Ascending aorta (tissue), 2 donors: ENCODE data around the gene TFF3. TPM values are rescaled to one million over a fixed set of nuclear protein-coding genes. Genes with fewer than 3 reads are reported as not detected.

Source experiments
- DNase-seq, 2 donors: peaks; one replicate each; pipeline ENCODE4 v3.0.0-alpha.2; 2019; ENCODE audit warnings: low spot score in 2 of 2
- H3K27ac ChIP-seq, 2 donors: fragments of 200-600 bp; sonication (generic); one replicate each; pipeline ENCODE4 v1.5.1; 2016 to 2017; ENCODE audit warnings: mild to moderate bottlenecking in 1 of 2
- H3K27me3 ChIP-seq: fragments of 200-600 bp; sonication (generic); one replicate; pipeline ENCODE4 v1.5.1; 2017
- H3K36me3 ChIP-seq, 2 donors: fragments of 200-600 bp; sonication (generic); one replicate each; pipeline ENCODE4 v1.5.1; 2016
- H3K4me1 ChIP-seq, 2 donors: fragments of 200-600 bp; sonication (generic); one replicate each; pipeline ENCODE4 v1.5.1; 2016 to 2017; ENCODE audit warnings: mild to moderate bottlenecking in 1 of 2
- H3K4me3 ChIP-seq, 2 donors: fragments of 200-600 bp; sonication (generic); one replicate each; pipeline ENCODE4 v1.5.1; 2016 to 2017; ENCODE audit warnings: mild to moderate bottlenecking in 1 of 2
- H3K9me3 ChIP-seq, 2 donors: fragments of 200-600 bp; sonication (generic); one replicate each; pipeline ENCODE4 v1.5.1; 2016
- CTCF ChIP-seq, 3 experiments: fragments of 200-600 bp in 2 of 3; fragments of 450-650 bp in 1 of 3; sonication (generic) in 2 of 3; IDR thresholded peaks; one replicate each; pipeline ENCODE4 v1.5.1; 2016 to 2019; ENCODE audit warnings: antibody characterized with exemption in 3 of 3, mild to moderate bottlenecking in 1 of 3, moderate library complexity in 1 of 3
- intact Hi-C: fragments of 100-400 bp; cut with DNase I; formaldehyde crosslinking; loops from one replicate; pipeline ENCODE4 v1.15.1; 2023
- total RNA-seq: library from RNA; depleted of rRNA; stranded (reverse); fragments of >200 nt; gene quantifications from one replicate; pipeline ENCODE4 v1.1.0, GENCODE V29; 2016

TFF3 gene
- not detected for total RNA-seq

DNA sequence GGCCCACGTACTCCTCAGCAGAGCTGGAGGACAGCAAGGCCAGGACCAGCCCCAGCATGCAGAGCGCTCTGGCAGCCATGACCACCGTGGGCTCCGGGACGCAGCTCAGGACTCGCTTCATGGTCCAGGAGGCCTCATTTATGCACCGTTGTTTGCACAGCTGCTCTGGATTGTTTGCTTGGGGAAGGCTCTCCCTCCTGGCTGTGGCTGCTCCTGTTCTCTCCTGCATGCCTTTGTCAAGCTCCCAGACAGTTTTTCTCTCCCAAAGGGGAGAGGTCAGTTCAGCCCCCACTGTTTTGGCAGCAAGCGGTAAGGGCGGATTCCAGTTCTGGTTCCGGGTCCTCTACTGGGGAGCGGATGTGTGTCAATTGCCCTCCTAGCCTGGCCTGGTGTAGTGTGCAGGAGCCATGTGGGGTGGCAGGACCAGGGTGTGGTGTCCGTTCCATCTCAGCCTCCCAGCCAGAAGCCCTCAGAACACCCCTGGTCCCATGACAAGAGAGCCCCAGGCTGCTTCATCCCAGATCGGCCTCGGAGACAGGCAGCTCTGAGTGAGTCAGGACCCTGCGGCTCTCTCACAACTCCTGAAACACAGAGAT lies at the start of gene TFF3:
TSS of gene TFF3 (minus strand) at position 114 of the 596 bp plus-strand sequence. CDS start at position 79, 35 bp downstream.
- no peak for TF ChIP-seq CTCF (IDR thresholded peaks at IDR 0.05)
- Histone ChIP-seq H3K27ac (no peak within 1 kb of the TSS), H3K9me3 (no peaks in the 10 kb centered on the region), H3K27me3 (no peaks in the 10 kb centered on the region), H3K36me3 (no peaks in the 10 kb centered on the region), H3K4me1 (no peaks in the 10 kb centered on the region), H3K4me3 (no peak within 1 kb of the TSS)
- intact Hi-C loops, result no loop called here
- no peak for DNase-seq

- intact Hi-C loops, result no loop called here
- TF ChIP-seq CTCF (IDR thresholded peaks at IDR 0.05), result no peak
- Histone ChIP-seq H3K4me1 (no peaks in the 10 kb centered on the region), H3K9me3 (no peaks in the 10 kb centered on the region), H3K36me3 (no peaks in the 10 kb centered on the region), H3K4me3 (no peak overlapping the region), H3K27me3 (no peaks in the 10 kb centered on the region), H3K27ac (no peak overlapping the region)
- no peak for DNase-seq
Observed at GRCh38 chr21:42364304-42364865, 49.2 kb upstream of the TFF3 start.

- Histone ChIP-seq H3K27me3 (no peaks in the 10 kb centered on the region), H3K4me1 (no peaks in the 10 kb centered on the region), H3K27ac (no peak overlapping the region), H3K36me3 (no peaks in the 10 kb centered on the region), H3K9me3 (no peaks in the 10 kb centered on the region), H3K4me3 (no peak overlapping the region)
- intact Hi-C loops, result no loop called here
- DNase-seq, result no peak
- no peak for TF ChIP-seq CTCF (IDR thresholded peaks at IDR 0.05)
Observed at GRCh38 chr21:42363312-42363711, 48.1 kb upstream of the TFF3 start.

DNA sequence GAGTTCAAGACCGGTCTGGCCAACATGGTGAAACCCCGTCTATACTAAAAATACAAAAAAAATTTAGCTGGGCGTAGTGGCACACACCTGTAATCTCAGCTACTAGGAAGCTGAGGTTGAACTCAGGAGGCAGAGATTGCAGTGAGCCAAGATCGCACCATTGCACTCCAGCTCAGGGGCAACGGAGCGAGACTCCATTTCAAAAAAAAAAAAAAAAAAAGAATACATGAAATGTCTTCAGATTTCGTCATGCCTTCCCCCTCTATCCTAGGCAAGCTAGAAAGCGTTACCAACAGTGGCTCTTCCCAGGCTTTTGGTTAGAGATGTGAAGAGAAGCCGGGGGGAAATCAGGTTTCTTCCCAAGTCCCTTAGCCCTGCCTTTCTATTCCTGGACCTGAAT lies 47.5 kb upstream of the TFF3 start:
- intact Hi-C loops, result no loop called here
- H3K4me3 ChIP-seq, result no peak overlapping the region
- no peaks in the 10 kb centered on the region for H3K36me3 ChIP-seq
- H3K27me3 ChIP-seq, result no peaks in the 10 kb centered on the region
- no peak overlapping the region for H3K27ac ChIP-seq
- H3K4me1 ChIP-seq, result no peaks in the 10 kb centered on the region
- no peaks in the 10 kb centered on the region for H3K9me3 ChIP-seq
- TF ChIP-seq CTCF (IDR thresholded peaks at IDR 0.05), result no peak
- no peak for DNase-seq

DNA sequence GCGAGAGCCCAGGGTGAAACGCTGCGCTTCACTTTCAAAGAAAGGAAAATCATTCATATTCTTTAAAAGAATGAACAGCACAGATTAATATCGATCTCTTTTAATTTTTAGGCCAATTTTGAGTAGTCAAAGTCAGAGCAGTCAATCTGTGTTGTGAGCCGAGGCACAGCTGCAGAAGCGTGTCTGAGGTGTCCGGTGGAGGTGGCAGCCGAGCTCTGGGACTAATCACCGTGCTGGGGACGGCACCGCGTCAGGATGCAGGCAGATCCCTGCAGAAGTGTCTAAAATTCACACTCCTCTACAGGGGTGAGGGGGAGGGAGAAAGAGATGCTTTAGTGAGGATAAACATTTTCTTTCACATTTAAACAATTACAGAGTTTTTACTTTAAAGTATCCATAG lies 47.0 kb upstream of the TFF3 start:
- no peak for TF ChIP-seq CTCF (IDR thresholded peaks at IDR 0.05)
- Histone ChIP-seq H3K9me3 (no peaks in the 10 kb centered on the region), H3K27me3 (no peaks in the 10 kb centered on the region), H3K36me3 (no peaks in the 10 kb centered on the region), H3K4me1 (no peaks in the 10 kb centered on the region), H3K27ac (no peak overlapping the region), H3K4me3 (no peak overlapping the region)
- no peak for DNase-seq
- intact Hi-C loops, result no loop called here
